HepG2 (cell line): ENCODE results near the gene GAS1. TPM values are rescaled to one million over a fixed set of nuclear protein-coding genes. Genes with fewer than 3 reads are reported as not detected.

Experiments
- ATAC-seq: fragments of 200-7000 bp; cut with Tn5 transposase; 3 replicates; pipeline ENCODE4 v1.9.1; 2020; ENCODE audit warnings: mild to moderate bottlenecking, moderate library complexity
- BruUV-seq: library from RNA; stranded (reverse); fragments of 400-500 nt; replicated peaks from 2 replicates; lab custom pipeline; 2021; lab: Mats Ljungman, UMichigan
- CTCF ChIA-PET: fragments of 300-600 bp; formaldehyde crosslinking; extraction: SDS; loops from one replicate; lab custom pipeline; 2021; ENCODE audit warnings: low total read pairs, inconsistent platforms, low intra/inter-chr PET ratio; lab: Yijun Ruan, JAX
- POLR2A ChIA-PET: fragments of 350-600 bp; sonication (Branson Sonifier 250); formaldehyde crosslinking; loops from one replicate; lab custom pipeline; 2020; ENCODE audit warnings: antibody characterized with exemption, inconsistent platforms; lab: Yijun Ruan, JAX
- DNase-seq: peaks from one replicate; pipeline ENCODE4 v3.0.0-alpha.2; 2015; ENCODE audit warnings: low spot score
- FAIRE-seq: peaks from 3 replicates; lab custom pipeline; 2011; peaks lifted over from hg19 to GRCh38; lab: Jason Lieb, UNC
- H2AFZ ChIP-seq: one replicate; pipeline ENCODE4 v1.6.1; 2011; ENCODE audit warnings: low read length, inconsistent platforms
- H3K27ac ChIP-seq: fragments of 300-600 bp; 3 replicates; pipeline ENCODE4 v1.8.0; 2011; ENCODE audit warnings: mixed run types, mild to moderate bottlenecking, mixed read lengths, low read length, inconsistent platforms; ENCODE audit not compliant: insufficient read depth; ENCODE audit errors: extremely low read length
- H3K27me3 ChIP-seq, 2 experiments: fragments of 200-600 bp in 1 of 2; 2 replicates in 1 of 2; 3 replicates in 1 of 2; pipeline versions ENCODE4 v1.6.0 to v1.8.0; 2011; ENCODE audit warnings: low read length in 2 of 2, mild to moderate bottlenecking in 2 of 2, moderate library complexity in 2 of 2, inconsistent platforms in 1 of 2; ENCODE audit not compliant: insufficient read depth in 2 of 2, control insufficient read depth in 1 of 2
- H3K36me3 ChIP-seq, 2 experiments: fragments of 200-600 bp in 1 of 2; replicated peaks in 1 of 2; 2 replicates in 1 of 2; 3 replicates in 1 of 2; pipeline versions ENCODE4 v1.5.1 to v1.8.0; 2011; ENCODE audit warnings: low read length in 2 of 2, inconsistent platforms in 1 of 2; ENCODE audit not compliant: insufficient read depth in 2 of 2, control insufficient read depth in 1 of 2
- H3K4me1 ChIP-seq: 2 replicates; pipeline ENCODE4 v1.5.1; 2012; ENCODE audit warnings: low read length, inconsistent platforms; ENCODE audit not compliant: insufficient read depth
- H3K4me2 ChIP-seq: 2 replicates; pipeline ENCODE4 v1.6.0; 2011; ENCODE audit warnings: low read depth, low read length, inconsistent platforms
- H3K4me3 ChIP-seq, 3 experiments: fragments of 200-600 bp in 1 of 3; sonication (generic), shearing (Covaris generic) in 1 of 3; replicated peaks in 1 of 3; 2 replicates each; pipeline ENCODE4 v1.5.1; 2011 to 2016; ENCODE audit warnings: low read length in 3 of 3, inconsistent platforms in 2 of 3, low read depth in 2 of 3, mild to moderate bottlenecking in 2 of 3, control low read depth in 1 of 3, mixed read lengths in 1 of 3; ENCODE audit not compliant: insufficient read depth in 1 of 3
- H3K79me2 ChIP-seq: one replicate; pipeline ENCODE4 v1.6.1; 2011; ENCODE audit warnings: low read length, inconsistent platforms; ENCODE audit not compliant: insufficient read depth
- H3K9ac ChIP-seq: 2 replicates; pipeline ENCODE4 v1.6.0; 2011; ENCODE audit warnings: mild to moderate bottlenecking, low read depth, low read length, inconsistent platforms; ENCODE audit not compliant: insufficient read depth
- H3K9me3 ChIP-seq: 2 replicates; pipeline ENCODE4 v1.5.1; 2012; ENCODE audit warnings: mild to moderate bottlenecking, low read length
- H4K20me1 ChIP-seq: 2 replicates; pipeline ENCODE4 v1.6.0; 2011; ENCODE audit warnings: inconsistent platforms, mild to moderate bottlenecking, low read length, moderate library complexity; ENCODE audit not compliant: insufficient read depth
- ATF5 ChIP-seq: sonication (generic); formaldehyde crosslinking; IDR thresholded peaks from 2 replicates; pipeline ENCODE4 v1.4.0; 2020; ENCODE audit warnings: mild to moderate bottlenecking, low read depth, missing genetic modification reagents
- CEBPZ ChIP-seq: IDR thresholded peaks from 2 replicates; pipeline ENCODE4 v1.6.1; 2012; ENCODE audit warnings: low read length, improper control_type of control experiment
- CREB1 ChIP-seq, 2 experiments: fragments of 450-650 bp in 1 of 2; IDR thresholded peaks; 2 replicates each; pipeline ENCODE4 v1.6.1; 2016 to 2017; ENCODE audit warnings: control low read depth in 1 of 2, mild to moderate bottlenecking in 1 of 2, missing compliant biosample characterization in 1 of 2, missing genetic modification characterization in 1 of 2
- FOXK2 ChIP-seq: fragments of 450-650 bp; IDR thresholded peaks from 2 replicates; pipeline ENCODE4 v1.6.1; 2016
- KDM4B ChIP-seq: sonication (generic); formaldehyde crosslinking; IDR thresholded peaks from 2 replicates; pipeline ENCODE4 v1.4.0; 2020; ENCODE audit warnings: missing genetic modification reagents
- POLR2A ChIP-seq, 2 experiments: IDR thresholded peaks; 2 replicates each; pipeline ENCODE4 v1.6.1; 2011; ENCODE audit warnings: low read depth in 2 of 2, low read length in 2 of 2, mild to moderate bottlenecking in 1 of 2, moderate library complexity in 1 of 2; ENCODE audit not compliant: insufficient read depth in 1 of 2
- SATB2 ChIP-seq: sonication (generic); formaldehyde crosslinking; IDR thresholded peaks from 2 replicates; pipeline ENCODE4 v1.5.0; 2020; ENCODE audit warnings: missing genetic modification reagents
- SIX1 ChIP-seq: sonication (generic); formaldehyde crosslinking; IDR thresholded peaks from 2 replicates; pipeline ENCODE4 v1.4.0; 2020; ENCODE audit warnings: missing genetic modification reagents, borderline replicate concordance
- STAT6 ChIP-seq: sonication (generic); formaldehyde crosslinking; IDR thresholded peaks from 2 replicates; pipeline ENCODE4 v1.4.0; 2020; ENCODE audit warnings: missing genetic modification reagents, mild to moderate bottlenecking, borderline replicate concordance
- ZNF350 ChIP-seq: sonication (generic); formaldehyde crosslinking; IDR thresholded peaks from 2 replicates; pipeline ENCODE4 v1.4.0; 2020; ENCODE audit warnings: mild to moderate bottlenecking, low read depth, missing genetic modification reagents, borderline replicate concordance
- ZNF431 ChIP-seq: sonication (generic); formaldehyde crosslinking; IDR thresholded peaks from 2 replicates; pipeline ENCODE4 v1.9.0; 2022; ENCODE audit warnings: missing genetic modification reagents, low read depth, mild to moderate bottlenecking, borderline replicate concordance
- ZNF558 ChIP-seq: sonication (generic); formaldehyde crosslinking; IDR thresholded peaks from 2 replicates; pipeline ENCODE4 v1.9.0; 2022; ENCODE audit warnings: mild to moderate bottlenecking, missing genetic modification reagents, borderline replicate concordance
- ZNF629 ChIP-seq: sonication (generic); formaldehyde crosslinking; conservative IDR thresholded peaks from 2 replicates; pipeline ENCODE4 v1.5.0; 2020; ENCODE audit warnings: missing genetic modification reagents
- ZNF652 ChIP-seq: IDR thresholded peaks from 2 replicates; pipeline ENCODE4 v1.6.1; 2016; ENCODE audit warnings: low read depth, borderline replicate concordance
- ZNF724P ChIP-seq: sonication (generic); formaldehyde crosslinking; IDR thresholded peaks from 2 replicates; pipeline ENCODE4 v1.8.0; 2022; ENCODE audit warnings: missing genetic modification reagents, borderline replicate concordance
- ZSCAN30 ChIP-seq: sonication (generic); formaldehyde crosslinking; IDR thresholded peaks from 2 replicates; pipeline ENCODE4 v1.5.0; 2020; ENCODE audit warnings: mild to moderate bottlenecking, missing genetic modification reagents
- in situ Hi-C: cut with HindIII; loops from 2 replicates; pipeline ENCODE4 v1.10.0; 2017; ENCODE audit warnings: low pct_unique_long_range_greater_than_20kb; ENCODE audit not compliant: extremely low pct_ligation_motif_present
- intact Hi-C: fragments of 100-400 bp; cut with micrococcal nuclease; formaldehyde crosslinking; loops from one replicate; pipeline ENCODE4 v1.10.0; 2022; ENCODE audit not compliant: unreplicated experiment
- polyA plus RNA-seq, 8 experiments: library from polyadenylated mRNA; depleted of rRNA in 3 of 8; stranded (reverse) in 7 of 8; unstranded in 1 of 8; fragments of >200 nt; fragmentation: Illumina TruSeq in 4 of 8; extraction: Trizol in 4 of 8; gene quantifications; 2 replicates each; pipeline versions ENCODE4 v1.2.1 to v1.2.3, GENCODE V29; 2011 to 2016; ENCODE audit warnings: low read depth in 4 of 8, missing spikeins in 1 of 8, mixed read lengths in 1 of 8; ENCODE audit not compliant: insufficient read depth in 1 of 8
- total RNA-seq, 5 experiments: library from RNA; depleted of rRNA; stranded (reverse); fragments of >200 nt; fragmentation: Illumina TruSeq; extraction: Trizol; gene quantifications; 2 replicates each; pipeline ENCODE4 v1.2.3, GENCODE V29; 2016; ENCODE audit warnings: low read depth in 1 of 5

GAS1 gene
- total and polyA plus RNA-seq, 2 of the 13 experiments (the other 11 are each of a cell fraction or from before 2014, with no cell fraction given), result not detected

DNA sequence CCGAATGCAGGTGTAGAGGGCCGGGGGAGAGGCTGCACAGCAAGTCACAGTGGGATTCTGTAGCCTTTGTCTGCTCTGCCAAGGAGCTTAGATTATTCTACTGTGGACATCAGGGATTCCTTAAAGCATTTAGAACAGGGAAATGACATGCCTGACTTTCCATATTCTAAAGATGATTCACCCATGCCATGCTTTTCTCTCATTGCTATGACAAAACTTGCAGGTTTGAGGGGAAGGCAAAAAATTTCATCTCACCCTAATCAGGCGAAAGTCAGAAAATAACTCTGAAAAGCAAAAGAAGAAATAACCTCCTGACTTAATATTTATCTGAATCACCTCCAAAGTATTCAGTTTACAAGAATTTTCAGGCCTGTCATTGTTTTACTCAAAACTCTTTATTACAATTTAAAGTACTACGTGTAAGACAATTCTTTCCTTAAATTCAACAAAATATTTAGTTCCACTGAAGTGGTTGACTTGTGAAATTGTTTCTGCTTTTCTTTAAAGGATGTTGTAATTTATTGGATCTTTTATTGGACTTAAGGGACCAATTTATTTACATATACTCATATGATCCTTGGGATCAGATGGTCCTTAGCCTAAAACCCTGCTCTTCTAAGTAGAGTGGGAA lies 30.0 kb upstream of the GAS1 start (continued):
- TF ChIP-seq CEBPZ (no peak), ZSCAN30 (CRISPR knock-in tag) (no peak), ZNF350 (CRISPR knock-in tag) (no peak), ZNF652 (no peak)

GRCh38 chr9:86975606-86976005 lies 28.3 kb upstream of the GAS1 start:
- DNase-seq (no peak), ATAC-seq (no peak), FAIRE-seq (no peak)
- no peaks in the 10 kb centered on the region for H3K4me1 ChIP-seq
- POLR2A ChIA-PET, result no interaction called here
- H3K27ac ChIP-seq, result no peak overlapping the region
- H3K79me2 ChIP-seq, result no peaks in the 10 kb centered on the region
- peaks cover 0 to 13% of the 10 kb centered on the region in 2 experiments; a peak in 1 of 5 replicates for H3K27me3 ChIP-seq
- H4K20me1 ChIP-seq, result no peaks in the 10 kb centered on the region
- H3K4me2 ChIP-seq, result no peak overlapping the region
- intact Hi-C loops, result no loop called here
- H2AFZ ChIP-seq, result no peak overlapping the region
- no TSS peak for BruUV-seq
- no peaks in the 10 kb centered on the region for H3K36me3 ChIP-seq
- no peak overlapping the region for H3K4me3 ChIP-seq
- H3K9ac ChIP-seq, result no peak overlapping the region
- no peaks in the 10 kb centered on the region for H3K9me3 ChIP-seq
- in situ Hi-C loops, result no loop called here
- CTCF ChIA-PET, result no interaction called here
- no peak for TF ChIP-seq POLR2A (IDR thresholded peaks at IDR 0.05; ENCODE audit: insufficient read depth in 1 of 2, low read depth in 2 of 2, low read length in 2 of 2)
- no peak for TF ChIP-seq ZNF724P (CRISPR knock-in tag)
- no peak for TF ChIP-seq STAT6 (CRISPR knock-in tag)
- no peak for TF ChIP-seq ZNF629 (CRISPR knock-in tag)
- TF ChIP-seq ATF5 (CRISPR knock-in tag), result no peak
- no peak for TF ChIP-seq SATB2 (CRISPR knock-in tag)
- no peak for TF ChIP-seq FOXK2
- TF ChIP-seq CREB1 (IDR thresholded peaks at IDR 0.05), result no peak
- TF ChIP-seq CREB1 (CRISPR knock-in tag; IDR thresholded peaks at IDR 0.05), result no peak
- TF ChIP-seq SIX1 (CRISPR knock-in tag), result no peak
- TF ChIP-seq KDM4B (CRISPR knock-in tag), result no peak
- no peak for TF ChIP-seq ZNF558
- TF ChIP-seq ZNF431 (CRISPR knock-in tag), result no peak
